HEK293 (cell line): ENCODE measurements around the gene SYNE2.

ENCODE experiments used
- CTCF ChIP-seq: fragments of 450-650 bp; formaldehyde crosslinking; IDR thresholded peaks from 2 replicates; pipeline ENCODE4 v1.5.1; 2016; ENCODE audit warnings: missing biosample characterization, missing genetic modification characterization
- KLF9 ChIP-seq: fragments of 450-650 bp; formaldehyde crosslinking; IDR thresholded peaks from 2 replicates; pipeline ENCODE4 v1.5.1; 2016; ENCODE audit warnings: missing biosample characterization, missing genetic modification characterization, low read depth
- PBX3 ChIP-seq: sonication (generic); formaldehyde crosslinking; IDR thresholded peaks from 2 replicates; pipeline ENCODE4 v1.8.1; 2022; ENCODE audit warnings: mild to moderate bottlenecking, moderate library complexity, missing genetic modification reagents
- REST ChIP-seq: fragments of 450-650 bp; formaldehyde crosslinking; IDR thresholded peaks from 2 replicates; pipeline ENCODE4 v1.5.1; 2016; ENCODE audit warnings: missing biosample characterization, missing genetic modification characterization
- ZBTB7A ChIP-seq: fragments of 450-650 bp; formaldehyde crosslinking; IDR thresholded peaks from 2 replicates; pipeline ENCODE4 v1.5.1; 2016; ENCODE audit warnings: low read depth, missing biosample characterization, missing genetic modification characterization
- ZNF571 ChIP-seq: fragments of 450-650 bp; formaldehyde crosslinking; IDR thresholded peaks from 2 replicates; pipeline ENCODE4 v1.5.0; 2017; ENCODE audit warnings: missing biosample characterization, missing genetic modification characterization
- ZNF777 ChIP-seq: fragments of 450-650 bp; formaldehyde crosslinking; IDR thresholded peaks from 2 replicates; pipeline ENCODE4 v1.5.1; 2017; ENCODE audit warnings: missing biosample characterization, missing genetic modification characterization, borderline replicate concordance
- ZSCAN18 ChIP-seq: fragments of 450-650 bp; formaldehyde crosslinking; IDR thresholded peaks from 2 replicates; pipeline ENCODE4 v1.5.1; 2016; ENCODE audit warnings: missing biosample characterization, missing genetic modification characterization

GRCh38 chr14:63992858-63993257 is 140.1 kb downstream of the SYNE2 start:
- TF ChIP-seq ZNF777 (tag by site-specific recombination) (no peak), PBX3 (CRISPR knock-in tag) (no peak), ZSCAN18 (tag by site-specific recombination) (no peak), ZNF571 (tag by site-specific recombination) (no peak), ZBTB7A (tag by site-specific recombination) (no peak), REST (tag by site-specific recombination) (no peak), KLF9 (tag by site-specific recombination) (no peak), CTCF (tag by site-specific recombination) (no peak)
